Stimulated activated naive B cell treated with anti-CD40 and anti-IgM and Interleukin-4, amounts not matched to agents 10 μg/mL and 1 μg/mL and 100 μg/mL, for 72 hours (primary cell): Measurements from ENCODE around the gene CAMK2D.

Experiments
- ATAC-seq, 2 donors: fragments of 150-1000 bp; cut with Tn5 transposase; replicated peaks; 2 replicates each; pipeline ENCODE4 v1.10.0; 2021; ENCODE audit warnings: moderate library complexity in 1 of 2
- DNase-seq: peaks from one replicate; pipeline ENCODE4 v3.0.0; 2021
- H3K27ac Mint-ChIP-seq: one replicate; pipeline ENCODE4 v1.8.0; 2022; ENCODE audit warnings: mild to moderate bottlenecking, mixed read lengths
- H3K27me3 Mint-ChIP-seq, 2 donors: one replicate each; pipeline ENCODE4 v1.8.0; 2022; ENCODE audit warnings: mixed read lengths in 2 of 2
- H3K36me3 Mint-ChIP-seq, 2 donors: one replicate each; pipeline ENCODE4 v1.8.0; 2022; ENCODE audit warnings: mixed read lengths in 2 of 2, mild to moderate bottlenecking in 1 of 2
- H3K4me1 Mint-ChIP-seq, 2 donors: one replicate each; pipeline ENCODE4 v1.8.0; 2022; ENCODE audit warnings: mixed read lengths in 2 of 2, mild to moderate bottlenecking in 1 of 2
- H3K4me3 Mint-ChIP-seq, 2 donors: one replicate each; pipeline ENCODE4 v1.8.0; 2022; ENCODE audit warnings: mild to moderate bottlenecking in 2 of 2, mixed read lengths in 2 of 2, moderate library complexity in 1 of 2
- H3K9me3 Mint-ChIP-seq, 2 donors: one replicate each; pipeline ENCODE4 v1.8.0; 2022; ENCODE audit warnings: mixed read lengths in 2 of 2, mild to moderate bottlenecking in 1 of 2

Gene CAMK2D

DNA sequence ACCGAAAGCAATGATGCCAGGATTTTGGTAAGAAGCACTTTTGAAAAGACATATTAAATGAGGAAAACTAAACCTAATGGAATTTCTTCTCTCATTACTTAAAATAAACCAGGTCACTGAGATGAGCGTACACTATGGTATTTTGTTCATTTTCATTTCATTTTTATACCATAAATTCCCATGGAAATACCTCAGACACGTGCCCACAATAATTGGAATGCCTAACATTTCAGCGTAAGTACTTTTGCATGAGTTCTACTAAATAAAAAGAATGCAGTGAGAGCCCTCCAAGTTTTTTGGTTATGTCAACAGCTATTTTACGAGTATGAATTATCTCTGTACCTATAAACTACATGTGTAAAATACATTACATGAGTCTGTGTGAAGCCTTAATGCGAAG, 3.2 kb downstream of the CAMK2D start:
- no peaks in the 10 kb centered on the region for H3K27me3 Mint-ChIP-seq
- no peak for DNase-seq
- no peak for ATAC-seq
- H3K4me1 Mint-ChIP-seq: peaks cover 16 to 31% of the 10 kb centered on the region in 2 donors
- H3K4me3 Mint-ChIP-seq: peak overlapping the region; percentile 73
- peak overlapping the region; percentile 52 for H3K27ac Mint-ChIP-seq
- peaks cover 13 to 28% of the 10 kb centered on the region in 2 donors for H3K36me3 Mint-ChIP-seq
- no peaks in the 10 kb centered on the region for H3K9me3 Mint-ChIP-seq

DNA sequence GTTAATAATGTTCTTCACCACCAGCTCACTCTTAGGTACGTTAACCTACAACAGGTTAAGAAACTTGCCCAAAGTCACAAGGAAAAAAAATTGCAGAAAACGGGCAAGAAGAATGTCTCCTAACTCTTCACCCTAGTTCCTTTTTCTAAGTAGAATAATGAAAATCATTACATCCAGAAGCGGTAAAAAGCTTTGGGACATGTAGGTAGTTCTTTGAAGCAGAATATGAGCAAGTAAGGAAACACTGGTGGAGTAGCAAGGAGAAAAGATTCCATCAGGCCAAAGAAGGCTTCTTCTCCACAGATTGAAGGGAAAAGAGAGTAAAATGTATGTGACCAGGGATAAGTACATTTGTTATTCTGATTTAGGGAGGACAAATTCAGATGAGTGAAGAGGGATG, 4.1 kb downstream of the CAMK2D start:
- Mint-ChIP-seq H3K27ac (peak overlapping the region; percentile 52), H3K9me3 (no peaks in the 10 kb centered on the region), H3K27me3 (no peaks in the 10 kb centered on the region), H3K4me1 (peaks cover 20 to 38% of the 10 kb centered on the region in 2 donors), H3K4me3 (peak overlapping the region; percentile 18 to 73), H3K36me3 (peaks cover 17 to 32% of the 10 kb centered on the region in 2 donors)
- ATAC-seq: no peak
- DNase-seq: no peak

DNA sequence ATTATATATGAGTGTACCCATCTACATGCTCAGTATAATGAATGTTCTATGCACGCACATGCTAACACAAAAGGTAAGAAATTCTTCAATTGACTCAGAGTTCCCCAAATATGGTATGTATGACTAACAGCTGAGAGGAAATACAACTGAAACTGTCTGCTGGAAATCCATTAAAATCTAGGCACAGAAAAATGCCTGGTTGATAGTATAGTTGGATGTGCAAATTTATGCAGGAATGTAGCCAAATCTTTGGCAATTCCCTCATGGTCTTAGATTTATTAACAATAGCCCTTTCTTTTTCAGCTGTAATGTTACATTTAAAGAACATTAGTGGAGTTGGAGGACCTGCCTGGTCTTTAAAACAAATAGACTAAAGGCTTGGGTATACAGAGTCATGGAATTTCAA, 5.5 kb downstream of the CAMK2D start:
- H3K9me3 Mint-ChIP-seq: peaks cover 0 to under 1% of the 10 kb centered on the region in 2 donors
- peaks cover 20 to 41% of the 10 kb centered on the region in 2 donors for H3K4me1 Mint-ChIP-seq
- peaks cover 20 to 37% of the 10 kb centered on the region in 2 donors for H3K36me3 Mint-ChIP-seq
- ATAC-seq (peak; percentile 90 to 91), DNase-seq (no peak)
- H3K4me3 Mint-ChIP-seq: no peak overlapping the region
- H3K27ac Mint-ChIP-seq: no peak overlapping the region
- H3K27me3 Mint-ChIP-seq: no peaks in the 10 kb centered on the region

DNA sequence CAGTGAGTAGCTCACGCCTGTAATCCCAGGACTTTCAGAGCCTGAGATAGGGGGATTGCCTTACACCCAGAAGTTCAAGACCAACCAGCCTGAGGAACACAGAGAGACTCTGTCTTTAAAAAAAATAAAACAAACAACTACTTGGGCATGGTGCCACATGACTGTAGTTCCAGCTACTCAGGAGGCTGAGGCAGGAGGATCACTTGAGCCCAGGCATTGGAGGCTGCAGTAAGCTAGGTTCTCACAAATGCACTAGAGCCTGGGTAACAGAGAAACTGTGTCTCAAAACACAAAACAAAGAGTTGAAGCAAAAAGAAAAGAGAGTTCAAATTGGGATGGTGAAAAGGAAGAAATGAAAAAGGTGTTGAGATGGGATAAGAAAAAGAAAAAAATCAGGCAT, 10.8 kb downstream of the CAMK2D start:
- no peak for DNase-seq
- Mint-ChIP-seq H3K4me3 (no peak overlapping the region), H3K27me3 (no peaks in the 10 kb centered on the region), H3K36me3 (peaks cover 29 to 37% of the 10 kb centered on the region in 2 donors), H3K4me1 (peaks cover 21 to 30% of the 10 kb centered on the region in 2 donors), H3K9me3 (peaks cover 4% of the 10 kb centered on the region in 2 donors), H3K27ac (peak overlapping the region; percentile 10)
- no peak for ATAC-seq

DNA sequence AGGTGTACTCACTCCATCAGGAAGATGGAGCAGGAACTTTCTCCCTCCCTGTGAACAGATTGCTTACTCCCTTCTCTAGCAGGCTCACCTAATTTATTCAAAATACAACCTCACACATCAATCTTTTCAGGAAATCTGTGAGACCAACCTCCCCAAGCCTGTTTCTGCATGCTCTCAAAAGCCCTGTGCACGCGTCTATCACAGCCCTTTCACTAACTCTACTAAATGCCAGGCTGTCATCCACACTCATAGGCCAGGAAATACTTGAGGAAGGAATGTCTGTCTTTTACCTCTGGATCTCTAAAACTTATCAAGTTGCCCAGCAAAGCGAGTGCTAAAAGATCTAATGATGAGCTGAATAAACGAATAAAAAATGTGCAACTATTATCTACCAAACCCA, 11.2 kb downstream of the CAMK2D start:
- peaks cover 30 to 38% of the 10 kb centered on the region in 2 donors for H3K36me3 Mint-ChIP-seq
- peak overlapping the region; percentile 10 for H3K27ac Mint-ChIP-seq
- H3K9me3 Mint-ChIP-seq: peaks cover 4% of the 10 kb centered on the region in 2 donors
- peaks cover 22 to 30% of the 10 kb centered on the region in 2 donors for H3K4me1 Mint-ChIP-seq
- DNase-seq (no peak), ATAC-seq (no peak)
- no peak overlapping the region for H3K4me3 Mint-ChIP-seq
- no peaks in the 10 kb centered on the region for H3K27me3 Mint-ChIP-seq

DNA sequence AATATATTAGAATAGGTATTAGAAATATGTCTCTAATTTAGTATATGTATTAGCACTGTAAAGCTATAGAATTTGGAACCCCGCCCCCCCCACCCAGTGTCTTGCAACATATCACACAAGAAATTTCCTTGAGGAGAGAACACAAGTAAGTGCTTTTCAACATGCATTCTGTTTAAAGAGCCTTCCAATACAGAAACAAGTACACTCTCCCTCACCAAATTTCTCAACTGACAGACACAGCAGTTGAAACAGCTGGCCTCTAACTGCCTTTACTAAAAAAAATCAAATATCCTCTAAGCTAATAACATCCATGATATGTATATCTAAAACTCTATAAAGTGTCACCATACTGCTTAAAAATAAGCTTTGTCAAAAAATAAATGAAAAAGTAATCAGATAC, 12.4 kb downstream of the CAMK2D start:
- ATAC-seq: no peak
- Mint-ChIP-seq H3K4me3 (no peak overlapping the region), H3K4me1 (peaks cover 19 to 30% of the 10 kb centered on the region in 2 donors), H3K9me3 (peaks cover 4% of the 10 kb centered on the region in 2 donors), H3K27me3 (no peaks in the 10 kb centered on the region), H3K36me3 (peaks cover 30 to 33% of the 10 kb centered on the region in 2 donors), H3K27ac (no peak overlapping the region)
- DNase-seq: no peak

DNA sequence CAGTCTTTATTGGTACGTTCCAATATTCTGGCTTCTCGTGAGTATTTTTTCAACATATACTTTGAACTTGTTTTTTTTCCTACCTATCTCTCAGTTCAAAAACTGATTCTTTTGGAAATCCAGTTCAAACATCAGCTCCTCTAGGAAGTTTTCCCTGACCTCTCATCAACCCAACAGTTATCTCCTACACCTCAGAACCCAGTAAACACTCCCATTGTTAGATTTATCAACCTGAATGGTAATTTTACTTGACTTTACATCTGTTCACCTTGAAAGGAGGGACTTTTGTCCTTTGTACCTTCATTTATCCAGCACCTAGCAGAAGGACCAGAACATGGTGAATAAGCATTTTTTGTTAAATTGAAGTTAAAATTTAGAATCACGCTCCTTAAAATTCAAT, 13.6 kb downstream of the CAMK2D start:
- no peak for DNase-seq
- Mint-ChIP-seq H3K27ac (no peak overlapping the region), H3K9me3 (peaks cover 4% of the 10 kb centered on the region in 2 donors), H3K36me3 (peaks cover 30 to 33% of the 10 kb centered on the region in 2 donors), H3K27me3 (no peaks in the 10 kb centered on the region), H3K4me1 (peaks cover 19 to 28% of the 10 kb centered on the region in 2 donors), H3K4me3 (no peak overlapping the region)
- ATAC-seq: no peak

DNA sequence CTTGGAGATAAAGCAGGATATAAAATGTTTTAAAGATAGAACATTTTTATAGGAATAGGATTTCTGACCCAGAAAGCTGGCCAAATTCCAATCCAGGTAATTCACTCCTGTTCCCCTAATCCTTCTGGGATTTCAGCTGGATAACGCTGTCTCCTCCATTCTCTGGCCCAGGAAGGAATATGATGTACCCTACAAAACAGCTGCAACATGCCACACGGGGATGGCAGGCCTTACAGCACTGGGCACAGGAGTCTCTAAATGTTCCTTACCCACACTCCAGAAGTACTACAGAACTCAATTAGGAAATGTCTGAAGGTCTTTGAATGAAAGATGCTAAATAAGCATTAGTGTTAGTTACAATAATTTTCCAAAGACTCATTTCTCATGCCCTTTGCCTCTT, 15.8 kb downstream of the CAMK2D start:
- H3K27ac Mint-ChIP-seq: no peak overlapping the region
- peaks cover 5 to 7% of the 10 kb centered on the region in 2 donors for H3K9me3 Mint-ChIP-seq
- peaks cover 29 to 33% of the 10 kb centered on the region in 2 donors for H3K36me3 Mint-ChIP-seq
- no peak overlapping the region for H3K4me3 Mint-ChIP-seq
- DNase-seq (no peak), ATAC-seq (no peak)
- no peaks in the 10 kb centered on the region for H3K27me3 Mint-ChIP-seq
- H3K4me1 Mint-ChIP-seq: peaks cover 18 to 31% of the 10 kb centered on the region in 2 donors

DNA sequence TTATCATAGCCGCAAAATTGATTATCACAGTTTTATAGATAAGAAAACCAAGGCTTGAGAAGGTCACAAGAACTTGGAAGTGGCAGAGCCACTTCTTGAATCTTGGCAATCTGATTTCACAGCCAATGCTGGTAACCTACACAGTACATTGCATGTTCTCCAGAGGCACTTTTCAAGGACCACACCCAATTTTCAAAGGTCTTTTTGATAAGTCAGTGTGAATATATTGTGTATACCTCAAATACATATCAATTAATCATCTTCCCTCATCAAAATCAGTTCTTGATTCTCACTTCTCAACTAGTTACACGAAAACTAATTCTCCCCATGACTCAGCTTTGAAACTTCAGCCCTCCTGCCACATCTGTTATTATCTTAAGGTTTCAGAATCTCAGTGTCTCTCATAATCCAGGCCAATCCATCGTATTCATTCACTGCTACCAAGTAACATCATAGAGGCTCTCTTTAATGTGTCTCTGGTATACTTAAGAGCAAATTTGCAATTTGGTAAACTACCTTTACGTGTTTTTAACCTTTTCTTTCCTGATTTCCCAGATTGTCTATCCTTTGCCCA, 16.8 kb downstream of the CAMK2D start:
- peaks cover 28 to 32% of the 10 kb centered on the region in 2 donors for H3K36me3 Mint-ChIP-seq
- no peak for ATAC-seq
- H3K4me3 Mint-ChIP-seq: no peak overlapping the region
- H3K9me3 Mint-ChIP-seq: peaks cover 5 to 6% of the 10 kb centered on the region in 2 donors
- no peak for DNase-seq
- no peaks in the 10 kb centered on the region for H3K27me3 Mint-ChIP-seq
- H3K4me1 Mint-ChIP-seq: peaks cover 16 to 31% of the 10 kb centered on the region in 2 donors
- H3K27ac Mint-ChIP-seq: no peak overlapping the region

DNA sequence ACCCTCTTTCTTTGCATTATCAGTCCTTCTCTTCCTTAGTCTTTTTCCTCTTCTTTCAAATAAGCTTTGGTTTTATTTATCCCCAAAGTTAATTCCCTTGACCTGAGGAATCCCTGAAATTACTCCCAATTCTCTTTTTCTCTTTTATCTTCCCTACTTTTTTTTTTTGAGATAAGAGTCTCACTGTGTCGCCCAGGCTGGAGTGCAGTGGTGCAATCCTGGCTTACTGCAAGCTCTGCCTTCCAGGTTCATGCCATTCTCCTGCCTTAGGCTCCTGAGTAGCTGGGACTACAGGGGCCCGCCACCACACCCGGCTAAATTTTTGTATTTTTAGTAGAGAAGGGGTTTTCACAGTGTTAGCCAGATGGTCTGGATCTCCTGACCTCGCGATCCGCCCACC, 17.8 kb downstream of the CAMK2D start:
- DNase-seq: no peak
- ATAC-seq: no peak
- Mint-ChIP-seq H3K4me3 (no peak overlapping the region), H3K9me3 (peaks cover 5 to 6% of the 10 kb centered on the region in 2 donors), H3K4me1 (peaks cover 18 to 39% of the 10 kb centered on the region in 2 donors), H3K36me3 (peaks cover 34 to 40% of the 10 kb centered on the region in 2 donors), H3K27ac (no peak overlapping the region), H3K27me3 (no peaks in the 10 kb centered on the region)

DNA sequence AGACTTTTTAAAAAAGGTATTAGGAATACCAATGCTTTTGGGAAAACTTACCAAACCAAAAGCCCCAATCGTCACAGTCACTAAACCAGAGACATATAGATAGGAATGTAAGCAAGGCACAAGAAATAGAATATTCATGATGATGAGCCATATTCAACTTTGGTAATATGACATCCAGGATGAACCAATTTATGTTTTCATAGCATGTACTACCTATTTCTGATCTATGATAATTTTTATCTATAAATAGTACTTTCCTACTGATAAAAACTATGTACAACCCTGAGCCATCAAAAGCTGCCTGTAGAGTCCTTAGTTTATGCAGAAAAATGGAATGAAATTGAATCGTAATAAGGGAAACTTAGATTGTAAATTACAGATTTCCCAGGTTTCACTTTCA, 18.9 kb downstream of the CAMK2D start:
- ATAC-seq (no peak), DNase-seq (no peak)
- Mint-ChIP-seq H3K4me1 (peaks cover 17 to 33% of the 10 kb centered on the region in 2 donors), H3K9me3 (peaks cover 3 to 6% of the 10 kb centered on the region in 2 donors), H3K27me3 (no peaks in the 10 kb centered on the region), H3K27ac (no peak overlapping the region), H3K4me3 (no peak overlapping the region), H3K36me3 (peaks cover 29 to 35% of the 10 kb centered on the region in 2 donors)

DNA sequence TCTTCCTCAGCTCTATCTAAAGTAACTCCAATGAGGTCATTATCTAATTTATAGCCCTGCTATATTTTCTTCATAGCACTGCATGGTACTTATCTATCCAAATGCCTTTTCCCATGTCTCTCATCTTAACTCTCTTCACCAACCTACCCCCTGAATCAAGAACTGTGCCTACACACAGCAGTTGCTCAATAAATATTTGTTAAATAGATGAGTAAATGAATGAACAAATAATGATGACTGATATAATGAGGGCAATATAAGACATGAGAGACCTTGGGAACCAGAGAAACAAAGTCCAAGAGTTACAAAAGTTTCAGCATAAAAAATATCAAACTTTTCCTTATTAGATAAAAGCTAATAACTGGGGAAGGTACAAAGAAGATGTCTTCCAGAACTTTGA, 19.6 kb downstream of the CAMK2D start:
- ATAC-seq (no peak), DNase-seq (no peak)
- Mint-ChIP-seq H3K9me3 (peaks cover 3 to 6% of the 10 kb centered on the region in 2 donors), H3K27me3 (no peaks in the 10 kb centered on the region), H3K27ac (no peak overlapping the region), H3K4me3 (no peak overlapping the region), H3K36me3 (peaks cover 28 to 35% of the 10 kb centered on the region in 2 donors), H3K4me1 (peaks cover 19 to 38% of the 10 kb centered on the region in 2 donors)

DNA sequence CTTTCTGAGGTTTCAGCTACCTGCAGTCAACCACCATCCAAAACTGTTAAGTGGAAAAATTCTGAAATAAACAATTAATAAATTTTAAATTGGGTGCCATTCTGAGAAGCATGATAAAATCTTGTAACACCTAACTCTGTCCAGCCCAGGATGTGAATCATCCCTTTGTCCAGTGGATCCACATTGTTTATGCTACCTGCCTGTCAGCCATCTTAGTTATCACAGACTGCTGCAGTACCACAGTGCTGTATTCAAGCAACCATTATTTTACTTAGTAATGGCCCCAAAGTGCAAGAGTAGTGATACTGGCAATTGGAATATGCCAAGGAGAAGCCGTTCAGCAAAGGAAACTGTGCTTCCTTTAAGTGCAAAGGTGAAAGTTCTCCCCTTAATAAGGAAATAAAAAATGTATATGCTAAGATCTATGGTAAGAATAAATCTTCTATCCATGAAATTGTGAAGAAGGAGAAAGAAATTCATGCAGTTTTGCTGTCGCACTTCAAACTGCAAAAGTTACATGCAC, 20.6 kb downstream of the CAMK2D start:
- Mint-ChIP-seq H3K4me1 (peaks cover 21 to 40% of the 10 kb centered on the region in 2 donors), H3K27me3 (no peaks in the 10 kb centered on the region), H3K9me3 (peaks cover 3 to 6% of the 10 kb centered on the region in 2 donors), H3K36me3 (peaks cover 28 to 39% of the 10 kb centered on the region in 2 donors), H3K27ac (no peak overlapping the region), H3K4me3 (no peak overlapping the region)
- no peak for DNase-seq
- no peak for ATAC-seq

DNA sequence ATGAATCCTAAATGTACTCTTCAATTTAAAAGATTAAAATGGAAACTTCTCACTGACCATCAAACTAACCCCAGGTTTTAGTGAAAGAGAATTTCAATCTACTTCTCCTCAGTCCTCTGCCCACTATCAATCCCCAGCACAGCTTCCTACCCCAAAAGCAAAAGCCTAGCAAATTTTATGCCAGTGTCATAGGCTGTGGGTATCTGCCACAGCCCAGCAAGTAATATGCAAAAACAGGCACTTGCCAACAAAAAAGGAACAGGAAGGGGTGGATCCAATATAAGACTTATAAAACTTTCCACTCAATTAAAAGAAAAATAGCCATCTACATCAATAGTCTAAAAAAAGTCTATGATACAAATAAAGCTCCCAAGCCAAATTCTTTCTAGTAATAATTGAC, 22.3 kb downstream of the CAMK2D start:
- Mint-ChIP-seq H3K27me3 (no peaks in the 10 kb centered on the region), H3K4me1 (peaks cover 21 to 43% of the 10 kb centered on the region in 2 donors), H3K27ac (peak overlapping the region; percentile 65), H3K4me3 (peak overlapping the region; percentile 28 to 30), H3K9me3 (peaks cover 3 to 6% of the 10 kb centered on the region in 2 donors), H3K36me3 (peaks cover 34 to 44% of the 10 kb centered on the region in 2 donors)
- ATAC-seq (peak; percentile 52 to 62), DNase-seq (no peak)

DNA sequence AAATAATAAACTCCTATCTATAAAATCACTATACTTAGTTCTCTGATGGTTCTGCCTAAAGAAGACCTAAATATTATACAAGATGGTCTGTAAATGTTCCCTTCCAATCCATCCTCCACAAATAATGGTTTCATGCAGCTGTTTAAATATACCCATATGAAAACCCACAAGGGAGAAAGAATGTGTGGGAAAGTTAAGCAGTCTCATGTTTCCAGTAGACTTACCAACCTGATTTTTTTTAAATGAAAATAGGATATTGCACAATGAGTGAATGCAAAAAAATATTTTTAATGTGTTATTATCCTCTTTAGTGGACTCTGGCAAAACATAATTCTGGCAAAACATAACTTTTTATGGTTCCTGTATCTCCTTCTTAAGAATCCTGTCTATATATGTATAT, 23.3 kb downstream of the CAMK2D start:
- ATAC-seq (no peak), DNase-seq (no peak)
- H3K9me3 Mint-ChIP-seq: peaks cover 3 to 6% of the 10 kb centered on the region in 2 donors
- H3K27me3 Mint-ChIP-seq: no peaks in the 10 kb centered on the region
- H3K27ac Mint-ChIP-seq: no peak overlapping the region
- H3K4me1 Mint-ChIP-seq: peaks cover 21 to 44% of the 10 kb centered on the region in 2 donors
- H3K36me3 Mint-ChIP-seq: peaks cover 34 to 44% of the 10 kb centered on the region in 2 donors
- H3K4me3 Mint-ChIP-seq: no peak overlapping the region
